22Rv1 (cell line): ENCODE data around the gene AXIN1.
"Not testable (repeated sequence)": the region's sequence is repeated elsewhere in the genome, so short reads cannot be mapped to it uniquely, and the experiment has no call there.

Source experiments
- H3K27ac ChIP-seq: fragments of 450-650 bp; 2 replicates; pipeline ENCODE4 v1.5.1; 2017
- ZFX ChIP-seq: fragments of 450-650 bp; IDR thresholded peaks from 2 replicates; pipeline ENCODE4 v1.6.1; 2017; ENCODE audit warnings: antibody characterized with exemption, borderline replicate concordance
- TF ChIP-seq, protein P1 (sequence below): fragments of 450-650 bp; IDR thresholded peaks from 2 replicates; pipeline ENCODE4 v1.5.1; 2017; ENCODE audit warnings: mild to moderate bottlenecking

The AXIN1 gene

DNA sequence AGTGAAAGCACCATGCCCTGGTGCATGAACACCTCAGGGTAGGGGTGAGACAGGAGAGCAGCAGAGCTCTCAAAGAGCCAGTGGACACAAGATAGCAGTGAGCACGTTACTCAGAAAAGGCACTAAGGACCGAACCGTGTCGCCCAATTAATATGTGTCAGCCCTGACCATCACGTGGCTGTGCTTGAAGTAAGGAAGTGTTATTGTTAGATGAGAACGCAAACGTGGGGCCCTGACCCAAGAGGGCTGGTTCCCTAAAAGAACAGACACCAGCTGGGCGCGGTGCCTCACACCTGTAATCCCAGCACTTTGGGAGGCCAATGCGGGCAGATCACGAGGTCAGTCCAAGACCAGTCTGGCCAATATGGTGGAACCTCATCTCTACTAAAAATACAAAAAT is 16.3 kb downstream of the AXIN1 start:
- H3K27ac ChIP-seq = no peak overlapping the region
- no peak for TF ChIP-seq ZFX
- TF ChIP-seq, protein P1, sequence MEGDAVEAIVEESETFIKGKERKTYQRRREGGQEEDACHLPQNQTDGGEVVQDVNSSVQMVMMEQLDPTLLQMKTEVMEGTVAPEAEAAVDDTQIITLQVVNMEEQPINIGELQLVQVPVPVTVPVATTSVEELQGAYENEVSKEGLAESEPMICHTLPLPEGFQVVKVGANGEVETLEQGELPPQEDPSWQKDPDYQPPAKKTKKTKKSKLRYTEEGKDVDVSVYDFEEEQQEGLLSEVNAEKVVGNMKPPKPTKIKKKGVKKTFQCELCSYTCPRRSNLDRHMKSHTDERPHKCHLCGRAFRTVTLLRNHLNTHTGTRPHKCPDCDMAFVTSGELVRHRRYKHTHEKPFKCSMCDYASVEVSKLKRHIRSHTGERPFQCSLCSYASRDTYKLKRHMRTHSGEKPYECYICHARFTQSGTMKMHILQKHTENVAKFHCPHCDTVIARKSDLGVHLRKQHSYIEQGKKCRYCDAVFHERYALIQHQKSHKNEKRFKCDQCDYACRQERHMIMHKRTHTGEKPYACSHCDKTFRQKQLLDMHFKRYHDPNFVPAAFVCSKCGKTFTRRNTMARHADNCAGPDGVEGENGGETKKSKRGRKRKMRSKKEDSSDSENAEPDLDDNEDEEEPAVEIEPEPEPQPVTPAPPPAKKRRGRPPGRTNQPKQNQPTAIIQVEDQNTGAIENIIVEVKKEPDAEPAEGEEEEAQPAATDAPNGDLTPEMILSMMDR = no peak

DNA sequence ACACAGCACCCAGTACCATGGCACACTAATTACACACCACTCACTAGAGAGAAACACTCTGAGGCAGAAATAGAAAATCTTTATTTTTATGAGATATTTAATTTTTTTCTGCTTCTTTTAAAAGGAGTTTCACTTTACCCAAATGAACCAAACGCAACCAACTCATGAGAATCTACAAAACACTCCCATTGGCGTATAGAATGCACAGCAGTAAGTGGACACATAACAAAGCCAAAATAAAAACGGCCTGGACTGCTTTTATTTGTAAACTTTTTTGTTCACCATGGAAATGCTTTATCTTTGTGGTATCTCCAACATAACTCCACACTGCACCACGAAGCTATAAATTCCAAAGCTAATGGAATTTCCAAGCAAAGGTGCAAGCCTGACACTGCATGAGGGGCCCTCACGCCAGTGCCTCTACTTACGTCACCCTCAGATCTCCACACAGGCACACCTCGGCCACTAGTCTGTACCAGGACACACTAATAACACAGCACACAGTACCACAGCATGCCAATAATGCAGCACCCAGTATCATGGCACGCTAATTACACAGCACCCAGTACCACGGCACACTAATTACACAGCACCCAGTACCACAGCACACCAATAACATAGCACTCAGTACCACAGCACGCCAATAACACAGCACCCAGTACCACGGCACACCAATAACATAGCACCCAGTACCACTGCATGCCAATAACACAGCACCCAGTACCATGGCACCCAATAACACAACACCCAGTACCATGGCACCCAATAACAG is 17.5 kb downstream of the AXIN1 start:
- H3K27ac ChIP-seq = not testable (repeated sequence)

DNA sequence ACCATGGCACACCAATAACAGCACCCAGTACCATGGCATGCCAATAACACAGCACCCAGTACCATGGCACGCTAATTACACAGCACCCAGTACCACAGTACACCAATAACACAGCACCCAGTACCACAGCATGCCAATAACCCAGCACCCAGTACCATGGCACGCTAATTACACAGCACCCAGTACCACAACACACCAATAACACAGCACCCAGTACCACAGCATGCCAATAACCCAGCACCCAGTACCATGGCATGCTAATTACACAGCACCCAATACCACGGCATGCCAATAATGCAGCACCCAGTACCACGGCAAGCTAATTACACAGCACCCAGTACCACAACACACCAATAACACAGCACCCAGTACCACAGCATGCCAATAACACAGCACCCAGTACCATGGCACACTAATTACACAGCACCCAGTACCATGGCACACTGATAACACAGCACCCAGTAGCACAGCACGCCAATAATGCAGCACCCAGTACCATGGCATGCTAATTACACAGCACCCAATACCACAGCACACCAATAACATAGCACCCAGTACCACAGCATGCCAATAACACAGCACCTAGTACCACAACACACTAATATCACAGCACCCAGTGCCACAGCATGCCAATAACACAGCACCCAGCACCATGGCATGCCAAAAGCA is 18.2 kb downstream of the AXIN1 start:
- not testable (repeated sequence) for H3K27ac ChIP-seq

DNA sequence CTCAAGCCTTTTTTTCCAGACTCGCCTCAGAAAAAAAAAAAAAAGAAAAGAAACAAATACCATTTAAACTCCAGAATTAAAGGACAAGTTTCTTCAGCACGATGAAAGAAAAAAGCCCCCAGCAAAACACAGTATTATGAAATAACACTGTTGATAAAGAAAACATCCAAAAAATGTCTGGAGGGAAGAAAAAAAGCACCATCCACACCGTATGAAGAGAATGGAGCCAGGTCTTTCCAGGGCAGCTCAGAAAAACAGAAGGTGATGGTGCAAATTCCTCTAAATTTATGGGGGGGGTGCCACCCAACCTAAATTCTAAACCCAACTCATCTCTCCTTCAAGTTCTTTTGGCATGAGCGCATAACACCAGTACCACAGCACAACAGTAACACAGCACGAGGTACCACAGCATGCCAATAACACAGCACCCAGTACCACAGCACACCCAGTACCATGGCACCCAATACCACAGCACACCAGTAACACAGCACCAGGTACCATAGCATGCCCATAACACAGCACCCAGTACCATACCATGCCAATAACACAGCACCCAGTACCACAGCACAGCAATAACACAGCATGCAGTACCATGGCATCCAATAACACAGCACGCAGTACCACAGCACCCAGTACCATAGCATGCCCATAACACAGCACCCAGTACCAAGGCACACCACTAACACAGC is 19.0 kb downstream of the AXIN1 start:
- H3K27ac ChIP-seq = no peak overlapping the region
- TF ChIP-seq ZFX = no peak
- TF ChIP-seq, protein P1 = no peak

DNA sequence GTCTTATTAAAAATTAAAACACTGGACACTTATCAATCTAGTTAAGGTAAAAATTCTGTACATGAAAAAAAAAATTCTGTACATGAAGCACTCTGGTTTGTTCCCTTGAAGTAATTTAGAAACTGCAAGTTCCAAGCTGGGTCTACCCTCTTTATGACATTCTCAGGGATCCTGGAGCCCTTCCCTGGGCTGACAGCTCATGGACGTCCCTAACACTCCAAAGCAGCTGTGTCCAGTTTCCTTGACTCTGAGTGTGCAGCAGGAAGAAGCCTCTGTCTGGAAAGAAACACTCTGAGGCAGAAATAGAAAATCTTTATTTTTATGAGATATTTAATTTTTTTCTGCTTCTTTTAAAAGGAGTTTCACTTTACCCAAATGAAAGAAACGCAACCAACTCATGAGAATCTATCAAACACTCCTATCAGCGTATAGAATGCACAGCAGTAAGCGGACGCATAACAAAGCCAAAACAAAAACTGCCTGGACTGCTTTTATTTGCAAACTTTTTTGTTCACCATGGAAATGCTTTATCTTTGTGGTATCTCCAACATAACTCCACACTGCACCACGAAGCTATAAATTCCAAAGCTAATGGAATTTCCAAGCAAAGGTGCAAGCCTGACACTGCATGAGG is 21.2 kb downstream of the AXIN1 start:
- not testable (repeated sequence) for H3K27ac ChIP-seq

DNA sequence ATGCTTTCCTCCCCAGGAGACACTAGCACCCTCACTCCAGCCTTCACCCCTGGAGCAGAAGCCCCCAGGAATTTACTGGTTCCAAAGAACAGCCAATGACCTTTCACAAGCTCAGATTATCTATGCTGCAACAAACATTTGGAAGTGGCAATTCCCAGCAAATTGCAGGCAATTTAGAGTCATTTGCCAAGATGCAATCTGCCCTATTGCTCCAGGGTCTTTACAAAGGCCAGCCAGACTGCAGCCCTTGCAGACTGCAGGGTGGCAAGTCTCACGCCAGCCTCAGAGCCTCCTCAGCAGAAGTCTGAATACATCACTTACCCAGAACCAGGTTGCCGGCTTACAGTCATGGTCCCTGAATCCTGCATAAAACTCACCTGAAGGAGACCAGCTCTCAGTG is 21.8 kb downstream of the AXIN1 start:
- TF ChIP-seq, protein P1 = no peak
- TF ChIP-seq ZFX = no peak
- H3K27ac ChIP-seq = no peak overlapping the region

DNA sequence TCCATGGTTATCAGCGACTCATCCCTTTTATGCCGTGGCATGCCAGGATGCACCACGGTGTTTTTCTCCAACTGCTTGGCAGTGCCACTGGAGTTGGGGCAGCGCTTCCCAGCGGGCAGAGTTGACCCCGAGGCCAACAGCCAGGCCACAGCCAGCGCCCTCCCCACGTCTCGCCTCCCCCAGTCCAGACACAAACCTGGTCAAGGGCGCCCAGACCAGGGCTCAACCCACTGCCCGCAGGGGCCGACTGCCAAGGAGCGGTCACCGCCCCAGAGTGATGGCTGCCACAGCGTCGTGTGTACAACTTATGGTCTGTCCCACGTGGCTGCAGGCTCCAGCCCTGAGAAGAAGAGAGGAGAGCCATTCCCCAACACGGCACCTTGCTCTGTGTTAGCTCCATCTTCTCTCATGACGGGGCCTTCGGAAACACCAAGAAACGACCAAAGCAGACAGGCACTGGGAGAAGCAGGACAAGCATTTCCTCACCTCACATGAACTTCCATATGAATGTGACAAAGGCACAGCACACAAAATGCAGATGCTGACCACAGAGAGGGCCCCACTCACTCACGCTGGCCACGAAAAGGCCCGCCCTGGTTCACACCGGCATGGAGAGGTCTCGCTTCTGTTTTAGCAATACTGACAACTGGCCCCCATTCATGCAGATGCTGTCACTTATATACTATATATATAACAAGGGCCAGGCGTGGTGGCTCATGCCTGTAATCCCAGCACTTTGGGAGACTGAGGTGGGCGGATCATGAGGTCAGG is 27.0 kb downstream of the AXIN1 start:
- no peak overlapping the region for H3K27ac ChIP-seq
- no peak for TF ChIP-seq ZFX

DNA sequence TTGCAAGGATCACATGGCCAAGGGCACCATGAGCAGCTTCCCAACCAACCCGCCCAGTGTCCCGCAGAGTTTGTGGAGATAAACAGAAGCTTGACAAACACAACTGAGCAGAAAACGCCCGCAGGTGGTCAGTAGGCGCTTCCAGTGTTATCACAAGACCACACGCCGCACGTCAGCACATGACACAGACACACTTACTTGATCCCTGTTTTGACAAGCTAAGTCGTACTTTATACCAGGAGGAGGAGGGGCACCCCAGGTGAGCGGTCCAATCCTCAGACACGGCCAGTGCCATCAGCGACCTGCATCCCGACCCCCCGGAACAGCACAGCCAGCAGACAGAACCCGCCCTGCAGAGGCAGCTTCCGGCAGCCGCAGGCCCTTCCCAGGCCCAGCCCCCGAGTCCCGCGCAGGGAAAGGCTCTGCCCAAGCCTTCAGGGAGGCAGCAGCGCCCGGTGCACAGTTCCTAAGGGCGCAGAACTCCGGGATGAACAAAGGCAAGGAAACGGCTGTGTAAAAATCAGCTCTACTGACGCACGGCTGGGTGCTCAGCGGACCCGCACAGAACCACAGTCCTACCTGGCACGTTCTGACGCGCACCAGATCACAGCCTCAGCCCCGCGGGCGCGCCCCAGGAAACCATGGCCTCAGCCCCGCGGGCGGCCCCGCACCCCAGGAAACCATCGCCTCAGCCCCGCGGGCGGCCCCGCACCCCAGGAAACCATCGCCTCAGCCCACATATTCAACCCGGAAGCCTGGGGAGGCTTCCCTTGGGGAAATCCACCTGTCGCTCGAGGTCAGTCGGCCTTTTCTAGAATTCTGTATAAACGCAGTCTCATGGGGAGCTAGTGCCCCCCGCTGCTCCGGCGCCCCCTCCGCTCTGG is 27.8 kb downstream of the AXIN1 start:
- TF ChIP-seq ZFX = no peak
- TF ChIP-seq, protein P1 = no peak
- H3K27ac ChIP-seq = no peak overlapping the region
